Ishikawa (cell line): ENCODE measurements around the gene ADCY2.

Experiments used
- CEBPB ChIP-seq: IDR thresholded peaks from 2 replicates; pipeline ENCODE4 v1.6.1; 2012
- CREB1 ChIP-seq: IDR thresholded peaks from 2 replicates; pipeline ENCODE4 v1.6.1; 2012; ENCODE audit warnings: low read depth
- EGR1 ChIP-seq: IDR thresholded peaks from 2 replicates; pipeline ENCODE4 v1.6.1; 2012
- EP300 ChIP-seq: IDR thresholded peaks from 2 replicates; pipeline ENCODE4 v1.6.1; 2012; ENCODE audit warnings: borderline replicate concordance
- FOXM1 ChIP-seq: IDR thresholded peaks from 2 replicates; pipeline ENCODE4 v1.6.1; 2012; ENCODE audit warnings: low read depth, borderline replicate concordance
- NFIC ChIP-seq: IDR thresholded peaks from 2 replicates; pipeline ENCODE4 v1.6.1; 2012
- RAD21 ChIP-seq: IDR thresholded peaks from 2 replicates; pipeline ENCODE4 v1.6.1; 2012; ENCODE audit warnings: low read depth
- TAF1 ChIP-seq: IDR thresholded peaks from 2 replicates; pipeline ENCODE4 v1.6.1; 2012; ENCODE audit warnings: low read depth, mild to moderate bottlenecking
- TEAD4 ChIP-seq: IDR thresholded peaks from 2 replicates; pipeline ENCODE4 v1.6.1; 2012
- USF1 ChIP-seq: IDR thresholded peaks from 2 replicates; pipeline ENCODE4 v1.6.1; 2012
- YY1 ChIP-seq: IDR thresholded peaks from 2 replicates; pipeline ENCODE4 v1.6.1; 2012; ENCODE audit warnings: low read depth
- ZBTB7A ChIP-seq: IDR thresholded peaks from 2 replicates; pipeline ENCODE4 v1.6.1; 2012; ENCODE audit warnings: low read depth
- TF ChIP-seq, protein P1 (sequence below): IDR thresholded peaks from 2 replicates; pipeline ENCODE4 v1.6.1; 2012
- TF ChIP-seq, protein P2 (sequence below): IDR thresholded peaks from 2 replicates; pipeline ENCODE4 v1.6.1; 2012; ENCODE audit warnings: low read depth, mild to moderate bottlenecking

DNA sequence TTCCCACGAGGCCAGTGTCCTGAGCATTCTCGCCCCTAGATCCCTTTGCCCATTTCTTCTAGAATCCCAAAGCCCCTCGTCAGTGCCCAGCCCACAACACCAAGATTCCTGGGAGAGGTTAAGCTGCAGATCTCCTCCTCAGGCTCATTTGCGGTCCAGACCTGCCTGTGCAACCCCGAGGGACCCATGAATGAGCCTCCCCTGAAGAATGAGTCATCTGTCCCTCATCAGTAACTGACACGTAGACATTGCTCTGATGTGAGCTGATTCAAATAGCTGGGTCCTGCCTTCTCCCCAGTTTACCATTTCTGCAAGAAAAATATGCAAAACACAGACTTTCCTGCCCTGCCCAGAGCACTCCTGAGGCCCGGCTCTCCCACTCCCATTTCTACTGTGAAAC is 92.8 kb downstream of the ADCY2 start:
- TF ChIP-seq, protein P1, sequence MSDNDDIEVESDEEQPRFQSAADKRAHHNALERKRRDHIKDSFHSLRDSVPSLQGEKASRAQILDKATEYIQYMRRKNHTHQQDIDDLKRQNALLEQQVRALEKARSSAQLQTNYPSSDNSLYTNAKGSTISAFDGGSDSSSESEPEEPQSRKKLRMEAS: no peak
- TF ChIP-seq CREB1 (no peak), RAD21 (no peak), TAF1 (no peak), FOXM1 (no peak), EP300 (no peak), TEAD4 (no peak), YY1 (no peak), ZBTB7A (no peak), EGR1 (no peak), USF1 (no peak), NFIC (no peak), CEBPB (no peak)
- TF ChIP-seq, protein P2, sequence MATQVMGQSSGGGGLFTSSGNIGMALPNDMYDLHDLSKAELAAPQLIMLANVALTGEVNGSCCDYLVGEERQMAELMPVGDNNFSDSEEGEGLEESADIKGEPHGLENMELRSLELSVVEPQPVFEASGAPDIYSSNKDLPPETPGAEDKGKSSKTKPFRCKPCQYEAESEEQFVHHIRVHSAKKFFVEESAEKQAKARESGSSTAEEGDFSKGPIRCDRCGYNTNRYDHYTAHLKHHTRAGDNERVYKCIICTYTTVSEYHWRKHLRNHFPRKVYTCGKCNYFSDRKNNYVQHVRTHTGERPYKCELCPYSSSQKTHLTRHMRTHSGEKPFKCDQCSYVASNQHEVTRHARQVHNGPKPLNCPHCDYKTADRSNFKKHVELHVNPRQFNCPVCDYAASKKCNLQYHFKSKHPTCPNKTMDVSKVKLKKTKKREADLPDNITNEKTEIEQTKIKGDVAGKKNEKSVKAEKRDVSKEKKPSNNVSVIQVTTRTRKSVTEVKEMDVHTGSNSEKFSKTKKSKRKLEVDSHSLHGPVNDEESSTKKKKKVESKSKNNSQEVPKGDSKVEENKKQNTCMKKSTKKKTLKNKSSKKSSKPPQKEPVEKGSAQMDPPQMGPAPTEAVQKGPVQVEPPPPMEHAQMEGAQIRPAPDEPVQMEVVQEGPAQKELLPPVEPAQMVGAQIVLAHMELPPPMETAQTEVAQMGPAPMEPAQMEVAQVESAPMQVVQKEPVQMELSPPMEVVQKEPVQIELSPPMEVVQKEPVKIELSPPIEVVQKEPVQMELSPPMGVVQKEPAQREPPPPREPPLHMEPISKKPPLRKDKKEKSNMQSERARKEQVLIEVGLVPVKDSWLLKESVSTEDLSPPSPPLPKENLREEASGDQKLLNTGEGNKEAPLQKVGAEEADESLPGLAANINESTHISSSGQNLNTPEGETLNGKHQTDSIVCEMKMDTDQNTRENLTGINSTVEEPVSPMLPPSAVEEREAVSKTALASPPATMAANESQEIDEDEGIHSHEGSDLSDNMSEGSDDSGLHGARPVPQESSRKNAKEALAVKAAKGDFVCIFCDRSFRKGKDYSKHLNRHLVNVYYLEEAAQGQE: no peak
